Adrenal gland (tissue), 12 donors: ENCODE measurements around the gene CGN. TPM values are rescaled to one million over a fixed set of nuclear protein-coding genes. Genes with fewer than 3 reads are reported as not detected.
A peak's percentile ranks its signal among the peaks of the same experiment; 100 is the strongest.

Source experiments
- DNase-seq, 7 donors: peaks; one replicate each; pipeline ENCODE4 v3.0.0-alpha.2; 2019 to 2020
- H3K27ac ChIP-seq, 5 donors: fragments of 200-600 bp; sonication (generic) in 4 of 5; 1 replicate in 3 of 5; 2 replicates in 2 of 5; pipeline versions ENCODE4 v1.5.1 to v1.8.0; 2016 to 2020; ENCODE audit warnings: mild to moderate bottlenecking in 1 of 5
- H3K27me3 ChIP-seq: fragments of 200-600 bp; 2 replicates; pipeline ENCODE4 v1.8.0; 2021
- H3K36me3 ChIP-seq, 2 donors: fragments of 200-600 bp; replicated peaks in 1 of 2; 1 replicate in 1 of 2; 2 replicates in 1 of 2; pipeline versions ENCODE4 v1.5.1 to v1.8.0; 2018 to 2022
- H3K4me1 ChIP-seq, 2 donors: fragments of 200-600 bp; replicated peaks in 1 of 2; 1 replicate in 1 of 2; 2 replicates in 1 of 2; pipeline versions ENCODE4 v1.5.1 to v1.8.0; 2018 to 2021
- H3K4me3 ChIP-seq, 4 donors: fragments of 200-600 bp; sonication (generic) in 3 of 4; one replicate each; pipeline ENCODE4 v1.5.1; 2016 to 2018
- H3K9me3 ChIP-seq, 3 donors: fragments of 200-600 bp; sonication (generic) in 1 of 3; replicated peaks in 1 of 3; 1 replicate in 2 of 3; 2 replicates in 1 of 3; pipeline versions ENCODE4 v1.5.1 to v1.8.0; 2016 to 2021
- POLR2A ChIP-seq, 2 donors: fragments of 450-650 bp; IDR thresholded peaks; one replicate each; pipeline ENCODE4 v1.6.1; 2017; ENCODE audit warnings: antibody characterized with exemption in 2 of 2, mild to moderate bottlenecking in 2 of 2, moderate library complexity in 1 of 2
- WGBS, 4 donors: extraction: QIAGEN DNeasy Blood & Tissue Kit in 2 of 4; methylation state at CpG; one replicate each; pipeline versions ENCODE4 v1.1.5 to v1.1.7; 2013 to 2017; 5-methylcytosine and 5-hydroxymethylcytosine counted together
- intact Hi-C, 2 donors: fragments of 100-400 bp; cut with DNase I; formaldehyde crosslinking; loops; one replicate each; pipeline versions ENCODE4 v1.14.1 to v1.15.0; 2022 to 2023
- polyA plus RNA-seq, 3 donors: library from polyadenylated mRNA; stranded (reverse); fragments of 200-250 nt in 2 of 3; fragments of 350-450 nt in 1 of 3; fragmentation: Illumina TruSeq in 1 of 3; extraction: RNeasy Lipid Tissue Mini Kit (QIAGEN cat#74804) in 1 of 3; gene quantifications; one replicate each; pipeline ENCODE4 v1.2.3, GENCODE V29; 2013 to 2014
- total RNA-seq, 9 donors: library from RNA; depleted of rRNA in 4 of 9; stranded (reverse); fragments of >200 nt in 4 of 9; fragments of 120-200 nt in 1 of 9; fragmentation: NEBNext Ultra II Directional in 1 of 9; extraction: Animal tissue kit (Norgen Biotek cat#: 25700) in 1 of 9; gene quantifications; one replicate each; pipeline versions ENCODE4 v1.1.0 to v1.2.4, GENCODE V29; 2013 to 2023
- TF ChIP-seq, protein P1 (sequence below), 6 experiments: fragments of 450-650 bp in 4 of 6; fragments of 200-600 bp in 2 of 6; sonication (generic) in 1 of 6; IDR thresholded peaks; 1 replicate in 5 of 6; 2 replicates in 1 of 6; pipeline versions ENCODE4 v1.5.1 to v1.8.0; 2016 to 2021; ENCODE audit warnings: antibody characterized with exemption in 6 of 6, mild to moderate bottlenecking in 2 of 6, moderate library complexity in 1 of 6
- donor health status: healthy with polysubstance abuse.
- donor health status: Bipolar disorder and iron deficiency.
- donor health status: DM: yes; HTN: yes; CAD: no.
- donor health status: DM: no; HTN: no; CAD: no.
- donor health status: DM: no; HTN: no; CAD: no.
- donor health status: DM: yes; HTN: yes; CAD: no.

Gene CGN
- total and polyA plus RNA-seq, 12 donors, result 0.06 to 5.8 (median 0.82) TPM

DNA sequence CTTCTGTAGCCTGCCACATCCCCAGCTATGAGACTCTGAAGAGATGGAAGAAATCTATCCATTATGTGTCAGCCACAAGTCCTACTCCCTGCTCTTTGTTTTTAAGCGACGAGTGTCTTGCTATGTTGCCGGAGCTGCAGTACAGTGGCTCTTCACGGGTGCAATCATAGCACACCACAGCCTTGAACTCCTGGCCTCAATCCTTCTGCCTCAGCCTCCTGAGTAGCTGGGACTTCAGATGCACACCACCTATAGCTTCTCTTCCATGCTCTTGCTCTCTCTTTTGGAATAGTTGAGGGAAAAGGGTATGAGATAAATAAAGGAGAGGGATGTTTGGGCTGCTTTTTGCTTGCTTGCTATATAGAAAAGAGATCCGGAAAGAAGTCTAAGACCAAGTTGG, 30.6 kb downstream of the CGN start:
- Histone ChIP-seq H3K9me3 (no peaks in the 10 kb centered on the region), H3K27ac (no peak overlapping the region), H3K36me3 (no peaks in the 10 kb centered on the region), H3K27me3 (no peaks in the 10 kb centered on the region), H3K4me3 (no peak overlapping the region), H3K4me1 (peaks cover 7 to 13% of the 10 kb centered on the region in 2 donors)
- no peak for DNase-seq
- TF ChIP-seq, protein P1, sequence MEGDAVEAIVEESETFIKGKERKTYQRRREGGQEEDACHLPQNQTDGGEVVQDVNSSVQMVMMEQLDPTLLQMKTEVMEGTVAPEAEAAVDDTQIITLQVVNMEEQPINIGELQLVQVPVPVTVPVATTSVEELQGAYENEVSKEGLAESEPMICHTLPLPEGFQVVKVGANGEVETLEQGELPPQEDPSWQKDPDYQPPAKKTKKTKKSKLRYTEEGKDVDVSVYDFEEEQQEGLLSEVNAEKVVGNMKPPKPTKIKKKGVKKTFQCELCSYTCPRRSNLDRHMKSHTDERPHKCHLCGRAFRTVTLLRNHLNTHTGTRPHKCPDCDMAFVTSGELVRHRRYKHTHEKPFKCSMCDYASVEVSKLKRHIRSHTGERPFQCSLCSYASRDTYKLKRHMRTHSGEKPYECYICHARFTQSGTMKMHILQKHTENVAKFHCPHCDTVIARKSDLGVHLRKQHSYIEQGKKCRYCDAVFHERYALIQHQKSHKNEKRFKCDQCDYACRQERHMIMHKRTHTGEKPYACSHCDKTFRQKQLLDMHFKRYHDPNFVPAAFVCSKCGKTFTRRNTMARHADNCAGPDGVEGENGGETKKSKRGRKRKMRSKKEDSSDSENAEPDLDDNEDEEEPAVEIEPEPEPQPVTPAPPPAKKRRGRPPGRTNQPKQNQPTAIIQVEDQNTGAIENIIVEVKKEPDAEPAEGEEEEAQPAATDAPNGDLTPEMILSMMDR (IDR thresholded peaks at IDR 0.05), result no peak
- no peak for TF ChIP-seq POLR2A (IDR thresholded peaks at IDR 0.05)
- intact Hi-C loops, result no loop called here
- 63 to 88% (median 78%) methylated on average over 5 of the region's 5 CpGs for WGBS, 4 donors

DNA sequence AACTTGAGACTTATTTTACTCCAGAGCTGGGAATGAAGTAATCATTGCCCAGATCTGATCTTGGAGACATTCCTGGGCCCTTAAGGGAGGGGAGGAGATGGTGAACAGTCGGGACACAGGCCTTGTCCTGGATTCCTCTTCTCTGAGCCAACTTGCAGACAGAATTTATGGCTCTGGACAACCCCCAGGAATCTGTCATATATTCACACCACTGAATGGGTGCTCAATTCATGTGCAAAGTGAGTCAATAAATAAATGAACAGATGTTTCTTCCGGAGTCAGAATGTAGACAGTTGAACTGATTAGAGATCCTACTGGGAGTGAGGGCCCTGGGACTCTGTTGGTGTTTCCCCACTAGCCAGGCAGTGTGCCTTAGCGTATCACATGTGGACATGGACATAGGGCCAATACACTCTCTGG, 31.5 kb downstream of the CGN start:
- DNase-seq, result peak; percentile 43 to 85 (median 66)
- Histone ChIP-seq H3K36me3 (no peaks in the 10 kb centered on the region), H3K4me3 (no peak overlapping the region), H3K9me3 (no peaks in the 10 kb centered on the region), H3K27ac (peak overlapping the region in 3 of 5 donors; percentile 17 to 73 (median 27)), H3K4me1 (peaks cover 11 to 21% of the 10 kb centered on the region in 2 donors), H3K27me3 (no peaks in the 10 kb centered on the region)
- peak in 1 of 2 donors; percentile 25 for TF ChIP-seq POLR2A (IDR thresholded peaks at IDR 0.05)
- TF ChIP-seq, protein P1 (IDR thresholded peaks at IDR 0.05), result no peak
- WGBS, 4 donors, result 35 to 45% (median 43%) methylated on average over 3 of the region's 3 CpGs
- intact Hi-C loops, result no loop called here

DNA sequence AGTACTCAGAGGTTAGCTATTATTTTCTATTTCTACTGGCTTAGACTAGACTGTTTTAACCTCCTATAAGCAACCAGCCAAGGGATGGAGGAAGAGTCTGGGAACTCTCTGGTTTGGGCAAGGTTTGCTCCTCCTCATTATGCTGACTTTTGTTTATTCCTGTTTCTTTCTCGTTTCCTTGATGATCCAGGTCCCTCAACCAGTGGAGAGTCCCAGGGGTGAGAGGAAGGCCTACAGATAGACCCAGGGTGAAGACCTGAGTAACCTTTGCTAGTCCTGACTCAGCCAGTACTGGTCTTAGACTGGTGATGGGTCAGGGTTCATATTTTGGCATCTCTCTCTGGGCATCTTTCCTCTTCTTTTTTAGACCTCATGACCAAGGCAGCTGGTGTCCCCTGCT, 34.4 kb downstream of the CGN start:
- intact Hi-C loops, result no loop called here
- Histone ChIP-seq H3K27ac (no peak overlapping the region), H3K4me1 (peaks cover 12 to 32% of the 10 kb centered on the region in 2 donors), H3K4me3 (no peak overlapping the region), H3K27me3 (no peaks in the 10 kb centered on the region), H3K36me3 (no peaks in the 10 kb centered on the region), H3K9me3 (no peaks in the 10 kb centered on the region)
- TF ChIP-seq, protein P1 (IDR thresholded peaks at IDR 0.05), result no peak
- TF ChIP-seq POLR2A (IDR thresholded peaks at IDR 0.05), result no peak
- no peak for DNase-seq
- 80 to 86% (median 83%) methylated on average over 1 of the region's 1 CpG for WGBS, 4 donors

DNA sequence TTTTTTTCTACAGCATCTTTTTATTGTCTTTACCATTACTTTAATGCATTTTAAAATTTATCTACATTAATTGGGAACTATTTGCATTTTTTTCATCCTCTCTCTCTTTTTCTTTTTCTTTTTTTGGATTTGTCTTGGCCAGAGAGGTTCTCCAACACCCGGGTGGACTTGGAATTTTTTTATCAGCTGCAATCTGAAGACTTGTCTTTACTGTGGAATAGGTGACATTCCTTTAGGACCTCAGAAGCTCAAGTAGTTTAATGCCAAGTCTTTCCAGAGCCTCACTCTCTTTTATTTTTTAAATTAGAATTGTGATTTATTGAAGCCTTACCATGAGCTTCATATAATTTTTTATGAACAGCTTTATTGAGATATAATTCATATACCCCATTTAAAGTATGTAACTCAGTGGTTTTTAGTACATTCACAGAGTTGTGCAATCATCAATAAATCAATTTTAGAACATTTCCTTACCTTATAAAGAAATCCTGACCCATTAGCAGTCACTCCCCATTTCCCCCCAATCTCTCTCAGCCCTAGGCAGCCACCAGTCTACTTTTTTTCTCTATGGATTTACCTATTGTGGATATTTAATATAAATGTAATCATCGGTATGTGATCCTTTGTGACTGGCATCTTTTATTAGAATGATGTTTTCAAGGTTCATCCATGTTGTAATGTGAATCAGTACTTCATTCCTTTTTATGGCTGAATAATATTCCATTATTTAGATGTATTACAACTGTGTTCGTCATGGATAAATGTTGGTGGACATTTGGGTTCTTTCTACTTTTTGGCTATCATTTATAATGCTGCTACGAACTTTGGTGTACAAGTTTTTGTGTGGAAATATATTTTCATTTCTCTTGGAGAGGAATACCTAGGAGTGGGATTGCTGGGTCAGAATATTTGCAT, 35.1 kb downstream of the CGN start:
- peaks cover 12 to 26% of the 10 kb centered on the region in 2 donors for H3K4me1 ChIP-seq

More for the DNA sequence above, 35.1 kb downstream of the CGN start:
- H3K27ac ChIP-seq, result peak overlapping the region in 2 of 5 donors; percentile 46 to 65
- H3K9me3 ChIP-seq, result no peaks in the 10 kb centered on the region
- TF ChIP-seq, protein P1 (IDR thresholded peaks at IDR 0.05), result no peak
- TF ChIP-seq POLR2A (IDR thresholded peaks at IDR 0.05), result no peak
- 89 to 97% (median 93%) methylated on average over 4 of the region's 4 CpGs for WGBS, 4 donors
- DNase-seq, result no peak
- H3K36me3 ChIP-seq, result no peaks in the 10 kb centered on the region
- intact Hi-C loops, result no loop called here
- no peak overlapping the region for H3K4me3 ChIP-seq
- no peaks in the 10 kb centered on the region for H3K27me3 ChIP-seq
